ENCODE measurements around the gene YWHAH. TPM values are rescaled to one million over a fixed set of nuclear protein-coding genes. Genes with fewer than 3 reads are reported as not detected.

Gene YWHAH
- total and polyA plus RNA-seq, 9 of the 15 experiments (the other 6 are each of a cell fraction or from before 2014, with no cell fraction given), result 32.0 to 177 (median 114) TPM

DNA sequence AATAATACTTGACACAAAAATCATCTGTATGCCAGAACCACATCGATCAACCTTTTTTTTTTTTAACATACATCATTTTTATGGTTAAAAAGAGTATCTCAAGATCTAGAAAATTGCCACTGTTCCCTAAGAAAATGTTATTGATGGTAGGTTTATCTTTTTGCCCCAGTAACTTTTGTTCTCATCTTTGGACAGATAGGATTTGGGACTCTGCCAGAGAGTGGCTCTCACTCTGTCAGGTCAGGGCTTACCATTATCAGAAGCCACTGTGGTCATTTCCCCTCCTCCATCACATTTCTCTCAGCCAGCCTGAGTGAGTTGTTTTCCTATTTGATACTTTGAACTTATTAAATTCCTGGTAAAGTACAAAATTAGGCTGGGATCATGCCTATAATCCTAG lies 47.9 kb upstream of the YWHAH start (continued):
- TF ChIP-seq ZNF445 (CRISPR knock-in tag; IDR thresholded peaks at IDR 0.05; ENCODE audit: low read depth), result no peak
- no peak for TF ChIP-seq ZNF175 (CRISPR knock-in tag; IDR thresholded peaks at IDR 0.05; ENCODE audit: low read depth)
- no peak for TF ChIP-seq WHSC1 (IDR thresholded peaks at IDR 0.05; ENCODE audit: low read length)
- TF ChIP-seq ELF2 (CRISPR knock-in tag; IDR thresholded peaks at IDR 0.05), result no peak
- TF ChIP-seq, protein P1, sequence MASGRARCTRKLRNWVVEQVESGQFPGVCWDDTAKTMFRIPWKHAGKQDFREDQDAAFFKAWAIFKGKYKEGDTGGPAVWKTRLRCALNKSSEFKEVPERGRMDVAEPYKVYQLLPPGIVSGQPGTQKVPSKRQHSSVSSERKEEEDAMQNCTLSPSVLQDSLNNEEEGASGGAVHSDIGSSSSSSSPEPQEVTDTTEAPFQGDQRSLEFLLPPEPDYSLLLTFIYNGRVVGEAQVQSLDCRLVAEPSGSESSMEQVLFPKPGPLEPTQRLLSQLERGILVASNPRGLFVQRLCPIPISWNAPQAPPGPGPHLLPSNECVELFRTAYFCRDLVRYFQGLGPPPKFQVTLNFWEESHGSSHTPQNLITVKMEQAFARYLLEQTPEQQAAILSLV (tag; IDR thresholded peaks at IDR 0.05), result no peak
- TF ChIP-seq RAD51 (IDR thresholded peaks at IDR 0.05; ENCODE audit: borderline replicate concordance, low read depth), result no peak
- TF ChIP-seq, protein P2, sequence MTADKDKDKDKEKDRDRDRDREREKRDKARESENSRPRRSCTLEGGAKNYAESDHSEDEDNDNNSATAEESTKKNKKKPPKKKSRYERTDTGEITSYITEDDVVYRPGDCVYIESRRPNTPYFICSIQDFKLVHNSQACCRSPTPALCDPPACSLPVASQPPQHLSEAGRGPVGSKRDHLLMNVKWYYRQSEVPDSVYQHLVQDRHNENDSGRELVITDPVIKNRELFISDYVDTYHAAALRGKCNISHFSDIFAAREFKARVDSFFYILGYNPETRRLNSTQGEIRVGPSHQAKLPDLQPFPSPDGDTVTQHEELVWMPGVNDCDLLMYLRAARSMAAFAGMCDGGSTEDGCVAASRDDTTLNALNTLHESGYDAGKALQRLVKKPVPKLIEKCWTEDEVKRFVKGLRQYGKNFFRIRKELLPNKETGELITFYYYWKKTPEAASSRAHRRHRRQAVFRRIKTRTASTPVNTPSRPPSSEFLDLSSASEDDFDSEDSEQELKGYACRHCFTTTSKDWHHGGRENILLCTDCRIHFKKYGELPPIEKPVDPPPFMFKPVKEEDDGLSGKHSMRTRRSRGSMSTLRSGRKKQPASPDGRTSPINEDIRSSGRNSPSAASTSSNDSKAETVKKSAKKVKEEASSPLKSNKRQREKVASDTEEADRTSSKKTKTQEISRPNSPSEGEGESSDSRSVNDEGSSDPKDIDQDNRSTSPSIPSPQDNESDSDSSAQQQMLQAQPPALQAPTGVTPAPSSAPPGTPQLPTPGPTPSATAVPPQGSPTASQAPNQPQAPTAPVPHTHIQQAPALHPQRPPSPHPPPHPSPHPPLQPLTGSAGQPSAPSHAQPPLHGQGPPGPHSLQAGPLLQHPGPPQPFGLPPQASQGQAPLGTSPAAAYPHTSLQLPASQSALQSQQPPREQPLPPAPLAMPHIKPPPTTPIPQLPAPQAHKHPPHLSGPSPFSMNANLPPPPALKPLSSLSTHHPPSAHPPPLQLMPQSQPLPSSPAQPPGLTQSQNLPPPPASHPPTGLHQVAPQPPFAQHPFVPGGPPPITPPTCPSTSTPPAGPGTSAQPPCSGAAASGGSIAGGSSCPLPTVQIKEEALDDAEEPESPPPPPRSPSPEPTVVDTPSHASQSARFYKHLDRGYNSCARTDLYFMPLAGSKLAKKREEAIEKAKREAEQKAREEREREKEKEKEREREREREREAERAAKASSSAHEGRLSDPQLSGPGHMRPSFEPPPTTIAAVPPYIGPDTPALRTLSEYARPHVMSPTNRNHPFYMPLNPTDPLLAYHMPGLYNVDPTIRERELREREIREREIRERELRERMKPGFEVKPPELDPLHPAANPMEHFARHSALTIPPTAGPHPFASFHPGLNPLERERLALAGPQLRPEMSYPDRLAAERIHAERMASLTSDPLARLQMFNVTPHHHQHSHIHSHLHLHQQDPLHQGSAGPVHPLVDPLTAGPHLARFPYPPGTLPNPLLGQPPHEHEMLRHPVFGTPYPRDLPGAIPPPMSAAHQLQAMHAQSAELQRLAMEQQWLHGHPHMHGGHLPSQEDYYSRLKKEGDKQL (CRISPR knock-in tag; IDR thresholded peaks at IDR 0.05; ENCODE audit: borderline replicate concordance), result no peak
- peak; percentile 18; the same call in 1 of the 2 replicates for TF ChIP-seq ZEB2 (IDR thresholded peaks at IDR 0.05)
- no peak for TF ChIP-seq SRSF7 (optimal IDR thresholded peaks at IDR 0.05; ENCODE audit: low read depth, low read length)
- TF ChIP-seq ZNF224 (CRISPR knock-in tag; IDR thresholded peaks at IDR 0.05), result no peak
- no peak for TF ChIP-seq MBD2 (IDR thresholded peaks at IDR 0.05; ENCODE audit: borderline replicate concordance, low read depth)
- TF ChIP-seq, protein P3, sequence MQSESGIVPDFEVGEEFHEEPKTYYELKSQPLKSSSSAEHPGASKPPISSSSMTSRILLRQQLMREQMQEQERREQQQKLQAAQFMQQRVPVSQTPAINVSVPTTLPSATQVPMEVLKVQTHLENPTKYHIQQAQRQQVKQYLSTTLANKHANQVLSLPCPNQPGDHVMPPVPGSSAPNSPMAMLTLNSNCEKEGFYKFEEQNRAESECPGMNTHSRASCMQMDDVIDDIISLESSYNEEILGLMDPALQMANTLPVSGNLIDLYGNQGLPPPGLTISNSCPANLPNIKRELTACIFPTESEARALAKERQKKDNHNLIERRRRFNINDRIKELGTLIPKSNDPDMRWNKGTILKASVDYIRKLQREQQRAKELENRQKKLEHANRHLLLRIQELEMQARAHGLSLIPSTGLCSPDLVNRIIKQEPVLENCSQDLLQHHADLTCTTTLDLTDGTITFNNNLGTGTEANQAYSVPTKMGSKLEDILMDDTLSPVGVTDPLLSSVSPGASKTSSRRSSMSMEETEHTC (IDR thresholded peaks at IDR 0.05), result no peak
- TF ChIP-seq ZNF282 (CRISPR knock-in tag; IDR thresholded peaks at IDR 0.05), result no peak
- TF ChIP-seq ZNF583 (CRISPR knock-in tag; IDR thresholded peaks at IDR 0.05), result no peak
- peak; percentile 68 for TF ChIP-seq CCNT2 (IDR thresholded peaks at IDR 0.05; ENCODE audit: borderline replicate concordance, extremely low read depth, insufficient read length, low read depth, low read length)
- TF ChIP-seq, protein P4, sequence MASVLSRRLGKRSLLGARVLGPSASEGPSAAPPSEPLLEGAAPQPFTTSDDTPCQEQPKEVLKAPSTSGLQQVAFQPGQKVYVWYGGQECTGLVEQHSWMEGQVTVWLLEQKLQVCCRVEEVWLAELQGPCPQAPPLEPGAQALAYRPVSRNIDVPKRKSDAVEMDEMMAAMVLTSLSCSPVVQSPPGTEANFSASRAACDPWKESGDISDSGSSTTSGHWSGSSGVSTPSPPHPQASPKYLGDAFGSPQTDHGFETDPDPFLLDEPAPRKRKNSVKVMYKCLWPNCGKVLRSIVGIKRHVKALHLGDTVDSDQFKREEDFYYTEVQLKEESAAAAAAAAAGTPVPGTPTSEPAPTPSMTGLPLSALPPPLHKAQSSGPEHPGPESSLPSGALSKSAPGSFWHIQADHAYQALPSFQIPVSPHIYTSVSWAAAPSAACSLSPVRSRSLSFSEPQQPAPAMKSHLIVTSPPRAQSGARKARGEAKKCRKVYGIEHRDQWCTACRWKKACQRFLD (CRISPR knock-in tag; IDR thresholded peaks at IDR 0.05), result no peak
- TF ChIP-seq ZNF316 (IDR thresholded peaks at IDR 0.05), result no peak
- no peak for TF ChIP-seq HMGN3 (IDR thresholded peaks at IDR 0.05; ENCODE audit: borderline replicate concordance, extremely low read depth, insufficient read length, low read depth, low read length)
- peak; percentile 60; the same call in 1 of the 2 replicates for TF ChIP-seq STAT5A (IDR thresholded peaks at IDR 0.05; ENCODE audit: borderline replicate concordance, low read length)
- TF ChIP-seq ZNF75A (CRISPR knock-in tag; IDR thresholded peaks at IDR 0.05), result no peak
